ENCODE results near the gene MINDY4B.

The MINDY4B gene

GRCh38 chr3:150905339-150905738 lies at the start of gene MINDY4B:
Gene MINDY4B, minus strand, starts transcription at chr3:150905439. Its CDS starts 0 bp downstream, at chr3:150905439.
- DNase-seq = no peak

DNA sequence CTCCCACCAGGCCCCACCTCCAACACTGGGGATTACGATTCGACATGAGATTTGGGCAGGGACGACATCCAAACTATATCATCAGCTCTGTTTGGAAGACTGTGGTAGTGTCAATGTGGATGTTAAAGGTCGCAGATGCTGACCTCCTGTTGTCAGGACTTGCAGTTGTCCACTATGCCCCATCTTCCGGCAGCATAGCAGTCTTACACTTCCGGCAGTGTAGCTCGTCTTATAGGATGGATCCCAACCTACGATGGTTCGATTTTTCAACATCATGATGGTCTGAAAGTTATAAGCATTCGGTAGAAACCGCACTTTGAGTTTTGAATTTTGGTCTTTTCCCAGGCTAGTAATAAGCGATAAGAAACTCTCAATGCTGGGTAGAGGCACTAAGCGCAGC lies 46.7 kb upstream of the MINDY4B start:
- DNase-seq = no peak

GRCh38 chr3:150945226-150946032 lies 40.2 kb upstream of the MINDY4B start:
- DNase-seq = no peak

GRCh38 chr3:150942221-150942620 lies 37.0 kb upstream of the MINDY4B start:
- DNase-seq = no peak

GRCh38 chr3:150936693-150937092 lies 31.5 kb upstream of the MINDY4B start:
- no peak for DNase-seq

- DNase-seq = no peak
These were observed 28.3 kb upstream of the MINDY4B start for GRCh38 chr3:150933473-150933995.

- DNase-seq = no peak
These were observed 26.5 kb upstream of the MINDY4B start for GRCh38 chr3:150931745-150932144.

GRCh38 chr3:150930839-150931238 lies 25.6 kb upstream of the MINDY4B start:
- no peak for DNase-seq

GRCh38 chr3:150928234-150928633 lies 23.0 kb upstream of the MINDY4B start:
- DNase-seq = no peak

- no peak for DNase-seq
These were observed 21.1 kb upstream of the MINDY4B start for GRCh38 chr3:150926328-150926727.

- DNase-seq = peak; percentile 54
These were observed 20.5 kb upstream of the MINDY4B start for GRCh38 chr3:150925751-150926201.

- DNase-seq = no peak
These were observed 17.4 kb upstream of the MINDY4B start for GRCh38 chr3:150922611-150923010.

DNA sequence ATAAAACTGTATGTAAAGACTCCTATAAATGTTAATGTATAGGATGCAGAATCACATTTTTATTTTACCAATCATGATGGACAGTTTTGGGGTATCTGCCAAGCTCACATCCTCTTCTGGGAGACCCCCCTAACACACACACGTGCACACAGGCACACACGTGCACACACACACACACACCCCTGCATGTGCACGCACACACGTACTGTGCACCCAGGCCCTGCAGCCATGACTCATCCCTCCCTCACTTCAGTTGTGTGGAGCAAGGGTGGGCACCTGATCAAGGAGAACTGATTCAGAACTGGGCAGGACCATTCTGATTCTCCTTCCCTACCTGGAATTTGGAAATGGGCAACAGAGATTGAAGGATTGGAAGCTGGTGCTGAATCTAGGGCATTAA lies 16.0 kb upstream of the MINDY4B start:
- DNase-seq = no peak

DNA sequence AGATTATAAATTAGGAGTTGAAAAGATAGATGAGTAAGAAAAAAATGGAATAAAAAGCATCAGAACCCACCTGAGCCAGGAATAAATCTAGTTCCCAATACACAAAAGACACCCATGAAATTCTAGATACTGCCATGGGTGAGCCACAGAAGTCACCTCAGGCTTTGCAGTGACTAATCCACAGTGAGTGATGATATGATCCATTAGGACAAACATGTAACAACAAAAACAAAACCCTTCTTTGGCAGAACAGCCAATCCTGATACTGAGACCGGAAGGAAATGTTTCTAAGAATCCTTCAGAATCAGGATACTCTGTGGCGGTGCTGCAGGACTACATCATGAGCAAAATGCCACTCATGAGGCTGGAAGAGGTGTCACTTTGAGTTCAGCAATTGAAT lies 15.0 kb upstream of the MINDY4B start:
- DNase-seq = no peak

GRCh38 chr3:150917951-150918350 lies 12.7 kb upstream of the MINDY4B start:
- no peak for DNase-seq

DNA sequence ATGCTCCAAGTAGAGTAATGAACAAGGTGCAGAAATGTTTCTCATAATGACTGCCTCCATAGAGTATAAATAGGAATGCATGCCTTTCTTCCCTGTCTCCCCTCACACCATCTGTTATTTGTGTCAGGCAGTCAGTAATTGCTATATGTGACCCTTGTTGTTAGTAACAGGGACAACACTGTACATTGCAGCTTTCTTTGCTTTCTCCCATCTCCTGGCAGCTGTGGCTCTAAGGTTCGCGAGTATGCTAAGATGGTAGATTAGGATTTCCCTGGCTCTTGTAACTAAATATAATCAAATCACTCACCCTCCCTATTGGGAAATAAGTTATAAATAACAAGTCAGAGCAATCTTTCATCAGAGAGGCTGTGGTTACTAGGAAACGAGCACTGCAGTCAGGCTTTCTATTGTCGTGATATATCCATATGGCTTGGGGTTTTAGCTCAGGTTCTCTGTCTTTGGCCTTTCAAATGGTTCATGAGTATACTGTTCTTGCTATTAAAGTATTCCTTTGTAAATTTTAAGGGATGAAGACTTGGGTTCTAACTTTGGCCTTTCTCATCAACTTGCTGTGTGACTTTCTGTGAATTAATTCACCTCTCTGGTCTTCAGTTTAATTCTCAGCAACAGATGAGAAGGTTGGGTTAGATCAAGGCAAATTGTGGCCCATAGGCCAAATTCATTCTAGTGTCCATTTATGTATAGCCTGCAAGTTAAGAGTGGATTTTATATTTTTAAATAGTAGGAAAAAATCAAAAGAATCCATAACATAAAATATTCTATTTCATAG lies 8.1 kb upstream of the MINDY4B start:
- DNase-seq = no peak

DNA sequence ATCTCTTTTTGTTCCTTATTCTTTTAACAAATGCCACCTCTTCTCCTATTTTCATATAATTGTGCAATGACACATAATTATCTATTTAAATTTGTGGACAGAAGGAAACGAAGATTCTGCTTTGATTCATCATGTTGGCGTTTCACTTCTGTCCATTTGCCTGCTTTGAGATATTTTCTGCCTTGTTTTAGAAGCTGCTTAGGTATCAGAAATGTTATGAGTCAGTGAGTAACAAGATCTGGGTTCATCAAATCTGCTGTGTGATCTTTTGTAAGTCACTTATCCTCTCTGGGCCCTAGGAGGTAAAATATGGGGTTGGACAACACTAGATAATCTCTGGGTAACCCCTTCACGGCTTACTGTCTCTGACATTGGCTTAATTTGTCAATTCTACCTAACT lies 7.3 kb upstream of the MINDY4B start:
- no peak for DNase-seq

GRCh38 chr3:150911771-150912170 lies 6.5 kb upstream of the MINDY4B start:
- no peak for DNase-seq

- no peak for DNase-seq
These were observed 1.2 kb upstream of the MINDY4B start for GRCh38 chr3:150906461-150906860.

DNA sequence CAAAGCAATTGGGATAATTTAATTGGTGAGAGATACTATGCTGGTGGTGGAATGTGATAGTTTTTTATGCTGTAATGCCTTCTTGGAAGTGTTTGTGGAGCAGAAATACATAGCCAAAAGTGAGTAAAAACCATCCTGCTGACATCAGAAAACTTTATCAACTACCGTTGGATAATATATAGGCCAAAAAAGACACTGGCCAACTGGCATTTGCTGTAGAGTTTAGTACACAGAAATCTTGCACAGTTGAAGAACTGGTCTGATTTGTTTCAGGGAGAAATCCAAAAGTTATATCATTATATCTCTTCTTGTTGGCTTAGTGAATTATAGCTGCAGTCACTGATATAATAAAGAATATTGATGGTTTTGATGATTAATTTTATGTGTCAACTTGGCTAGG lies 507 bp upstream of the MINDY4B start:
- no peak for DNase-seq

DNA sequence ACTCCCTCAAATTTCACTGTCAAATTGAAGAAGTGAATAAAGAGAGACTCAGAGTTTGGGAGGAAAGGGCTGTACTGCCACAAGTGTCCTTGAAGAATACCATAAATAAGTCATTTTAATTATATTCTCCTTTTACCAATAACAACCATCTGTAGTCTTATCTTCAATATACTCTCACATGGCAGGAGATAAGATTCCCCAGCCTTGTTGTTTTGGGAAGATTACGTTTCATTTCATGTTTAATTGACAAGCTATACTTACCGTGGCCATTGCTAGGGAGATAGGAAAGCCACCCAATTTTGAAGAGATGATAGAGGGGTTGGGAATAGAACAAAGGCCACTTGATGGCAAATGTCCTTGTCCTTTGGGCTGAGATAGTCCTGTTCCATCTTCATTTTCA lies 2.3 kb downstream of the MINDY4B start:
- DNase-seq = no peak

- DNase-seq = no peak
These were observed 3.4 kb downstream of the MINDY4B start for GRCh38 chr3:150901793-150902192.

GRCh38 chr3:150899141-150899540 lies 6.1 kb downstream of the MINDY4B start:
- no peak for DNase-seq
